Measurements from ENCODE around the gene DGKQ. TPM values are rescaled to one million over a fixed set of nuclear protein-coding genes. Genes with fewer than 3 reads are reported as not detected.

DGKQ gene
- total and polyA plus RNA-seq, 2 of the 13 experiments (the other 11 are each of a cell fraction or from before 2014, with no cell fraction given), result 4.5 to 7.2 TPM

- TF ChIP-seq ZNF260 (CRISPR knock-in tag; IDR thresholded peaks at IDR 0.05; ENCODE audit: borderline replicate concordance, low read depth), result no peak
- no peak for TF ChIP-seq ZNF232 (CRISPR knock-in tag; IDR thresholded peaks at IDR 0.05; ENCODE audit: borderline replicate concordance)
- TF ChIP-seq ZNF639 (CRISPR knock-in tag; conservative IDR thresholded peaks at IDR 0.05), result no peak
- peak; percentile 9; the same call in 1 of the 2 replicates for TF ChIP-seq ZGPAT (CRISPR knock-in tag; IDR thresholded peaks at IDR 0.05)
- peak; percentile 48; the same call in 1 of the 2 replicates for TF ChIP-seq ZBTB7A (CRISPR knock-in tag; IDR thresholded peaks at IDR 0.05)
- no peak for TF ChIP-seq ZFP36 (IDR thresholded peaks at IDR 0.05; ENCODE audit: borderline replicate concordance, low read depth, low read length, partially characterized antibody)
- TF ChIP-seq HMGXB3 (CRISPR knock-in tag; IDR thresholded peaks at IDR 0.05; ENCODE audit: borderline replicate concordance), result no peak
- 0 out of 2 replicates have a peak, but pooled peaks have one; percentile 39 for TF ChIP-seq ZNF564 (CRISPR knock-in tag; IDR thresholded peaks at IDR 0.05)
- TF ChIP-seq ZNF776 (CRISPR knock-in tag; IDR thresholded peaks at IDR 0.05), result no peak
- no peak for TF ChIP-seq MBNL3 (CRISPR knock-in tag; conservative IDR thresholded peaks at IDR 0.05)
- TF ChIP-seq TCF7L2 (IDR thresholded peaks at IDR 0.05; ENCODE audit: low read depth, low read length), result no peak
- peak; percentile 13; the same call in 1 of the 2 replicates for TF ChIP-seq MAZ (IDR thresholded peaks at IDR 0.05; ENCODE audit: borderline replicate concordance, low read depth, low read length)
- TF ChIP-seq MAZ (CRISPR knock-in tag; IDR thresholded peaks at IDR 0.05; ENCODE audit: low read depth), result peak; percentile 3
- no peak for TF ChIP-seq HIVEP1 (CRISPR knock-in tag; IDR thresholded peaks at IDR 0.05)
- TF ChIP-seq FOXO1 (CRISPR knock-in tag; IDR thresholded peaks at IDR 0.05), result peak; percentile 48
- TF ChIP-seq SRSF4 (IDR thresholded peaks at IDR 0.05; ENCODE audit: low read depth, low read length, poor library complexity, severe bottlenecking), result no peak
- TF ChIP-seq ZNF446 (CRISPR knock-in tag; IDR thresholded peaks at IDR 0.05), result no peak; the same call in 1 of the 2 replicates
- no peak for TF ChIP-seq KLF12 (CRISPR knock-in tag; IDR thresholded peaks at IDR 0.05; ENCODE audit: borderline replicate concordance)
- no peak for TF ChIP-seq ZNF569 (CRISPR knock-in tag; IDR thresholded peaks at IDR 0.05; ENCODE audit: borderline replicate concordance)
- peak; percentile 9; the same call in 1 of the 2 replicates for TF ChIP-seq THAP11 (CRISPR knock-in tag; IDR thresholded peaks at IDR 0.05)
- no peak for TF ChIP-seq BCL6 (CRISPR knock-in tag; IDR thresholded peaks at IDR 0.05)
- peak; percentile 55 for TF ChIP-seq RARA (CRISPR knock-in tag; IDR thresholded peaks at IDR 0.05)
- TF ChIP-seq ZNF775 (CRISPR knock-in tag; IDR thresholded peaks at IDR 0.05; ENCODE audit: borderline replicate concordance), result 0 out of 2 replicates have a peak, but pooled peaks have one; percentile 79
Observed at GRCh38 chr4:993111-994029, 20.0 kb upstream of the DGKQ start, which contains the start of gene SLC26A1 (continued).
